GM21737 (cell line): ENCODE results near the gene LARGE1.

Experiments used
- ATAC-seq: cut with Tn5 transposase; IDR thresholded peaks from one replicate; pipeline ENCODE4 v1.9.1; 2021; ENCODE audit warnings: mild to moderate bottlenecking, moderate library complexity; ENCODE audit not compliant: unreplicated experiment

LARGE1 gene

GRCh38 chr22:33829546-33830280, 90.6 kb downstream of the LARGE1 start:
- no peak for ATAC-seq

GRCh38 chr22:33828302-33828701, 92.0 kb downstream of the LARGE1 start:
- no peak for ATAC-seq

GRCh38 chr22:33825761-33826160, 94.5 kb downstream of the LARGE1 start:
- ATAC-seq = no peak

GRCh38 chr22:33823552-33823951, 96.7 kb downstream of the LARGE1 start:
- ATAC-seq = no peak

GRCh38 chr22:33821290-33821689, 99.0 kb downstream of the LARGE1 start:
- no peak for ATAC-seq

GRCh38 chr22:33819743-33820142, 100.5 kb downstream of the LARGE1 start:
- ATAC-seq = no peak

- ATAC-seq = no peak
Measured at GRCh38 chr22:33817512-33818127, 102.7 kb downstream of the LARGE1 start.

- ATAC-seq = no peak
Measured at GRCh38 chr22:33812360-33812977, 107.8 kb downstream of the LARGE1 start.

- no peak for ATAC-seq
Measured at GRCh38 chr22:33811686-33812085, 108.6 kb downstream of the LARGE1 start.

- ATAC-seq = no peak
Measured at GRCh38 chr22:33811208-33811607, 109.1 kb downstream of the LARGE1 start.

- no peak for ATAC-seq
Measured at GRCh38 chr22:33807470-33807869, 112.8 kb downstream of the LARGE1 start.

- peak; percentile 54 for ATAC-seq
Measured at GRCh38 chr22:33806191-33806590, 114.1 kb downstream of the LARGE1 start.

- no peak for ATAC-seq
Measured at GRCh38 chr22:33803371-33804282, 116.6 kb downstream of the LARGE1 start.

GRCh38 chr22:33798401-33798800, 121.9 kb downstream of the LARGE1 start:
- no peak for ATAC-seq

- no peak for ATAC-seq
Measured at GRCh38 chr22:33796494-33796893, 123.8 kb downstream of the LARGE1 start.

- no peak for ATAC-seq
Measured at GRCh38 chr22:33793475-33793874, 126.8 kb downstream of the LARGE1 start.

GRCh38 chr22:33792832-33793231, 127.4 kb downstream of the LARGE1 start:
- ATAC-seq = no peak

GRCh38 chr22:33789690-33790253, 130.5 kb downstream of the LARGE1 start:
- ATAC-seq = no peak

GRCh38 chr22:33788927-33789326, 131.3 kb downstream of the LARGE1 start:
- no peak for ATAC-seq

- ATAC-seq = no peak
Measured at GRCh38 chr22:33787645-33788456, 132.4 kb downstream of the LARGE1 start.
